ENCODE results near the gene TSPEAR.

TSPEAR gene

GRCh38 chr21:44527983-44528633 is 183.3 kb downstream of the TSPEAR start:
- no peak for DNase-seq (ENCODE audit: low read depth)

GRCh38 chr21:44527156-44527982 is 184.0 kb downstream of the TSPEAR start:
- no peak for DNase-seq (ENCODE audit: low read depth)

- DNase-seq (ENCODE audit: low read depth), result no peak
These were observed 185.0 kb downstream of the TSPEAR start for GRCh38 chr21:44526096-44526997.

DNA sequence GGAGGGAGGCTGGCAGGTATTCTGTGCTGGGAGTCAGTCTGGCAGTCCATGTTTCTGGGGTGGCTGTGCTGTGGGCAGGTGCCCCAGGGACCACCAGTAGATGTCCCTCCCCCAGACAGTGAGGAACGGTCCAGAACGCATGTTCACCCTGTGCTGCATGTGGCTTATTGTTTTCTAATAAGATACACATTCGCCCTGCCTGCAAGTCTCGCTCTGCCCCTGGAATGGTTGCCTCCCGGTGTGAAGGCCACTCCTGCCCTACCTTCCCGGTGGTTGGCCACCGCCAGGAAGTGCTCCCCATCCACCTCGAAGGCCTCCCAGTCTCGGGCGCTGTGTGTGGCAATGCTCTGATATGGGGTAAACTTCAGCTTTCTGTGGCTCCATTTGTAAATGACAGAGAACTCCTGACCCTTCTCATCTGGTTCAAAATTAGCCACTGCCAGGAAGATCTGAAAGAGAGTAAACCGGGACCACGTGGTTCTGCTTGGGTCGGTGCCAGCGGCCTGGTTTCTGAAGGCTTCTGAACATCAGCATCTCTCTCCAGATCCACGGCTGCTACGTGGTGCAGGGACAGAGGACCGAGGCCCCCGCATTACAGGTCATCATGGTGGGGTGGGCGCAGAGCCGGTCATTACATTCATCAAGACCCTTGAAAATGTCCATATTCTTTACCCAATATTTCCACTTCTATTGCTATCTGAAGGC is 185.8 kb downstream of the TSPEAR start:
- DNase-seq (ENCODE audit: low read depth), result no peak

DNA sequence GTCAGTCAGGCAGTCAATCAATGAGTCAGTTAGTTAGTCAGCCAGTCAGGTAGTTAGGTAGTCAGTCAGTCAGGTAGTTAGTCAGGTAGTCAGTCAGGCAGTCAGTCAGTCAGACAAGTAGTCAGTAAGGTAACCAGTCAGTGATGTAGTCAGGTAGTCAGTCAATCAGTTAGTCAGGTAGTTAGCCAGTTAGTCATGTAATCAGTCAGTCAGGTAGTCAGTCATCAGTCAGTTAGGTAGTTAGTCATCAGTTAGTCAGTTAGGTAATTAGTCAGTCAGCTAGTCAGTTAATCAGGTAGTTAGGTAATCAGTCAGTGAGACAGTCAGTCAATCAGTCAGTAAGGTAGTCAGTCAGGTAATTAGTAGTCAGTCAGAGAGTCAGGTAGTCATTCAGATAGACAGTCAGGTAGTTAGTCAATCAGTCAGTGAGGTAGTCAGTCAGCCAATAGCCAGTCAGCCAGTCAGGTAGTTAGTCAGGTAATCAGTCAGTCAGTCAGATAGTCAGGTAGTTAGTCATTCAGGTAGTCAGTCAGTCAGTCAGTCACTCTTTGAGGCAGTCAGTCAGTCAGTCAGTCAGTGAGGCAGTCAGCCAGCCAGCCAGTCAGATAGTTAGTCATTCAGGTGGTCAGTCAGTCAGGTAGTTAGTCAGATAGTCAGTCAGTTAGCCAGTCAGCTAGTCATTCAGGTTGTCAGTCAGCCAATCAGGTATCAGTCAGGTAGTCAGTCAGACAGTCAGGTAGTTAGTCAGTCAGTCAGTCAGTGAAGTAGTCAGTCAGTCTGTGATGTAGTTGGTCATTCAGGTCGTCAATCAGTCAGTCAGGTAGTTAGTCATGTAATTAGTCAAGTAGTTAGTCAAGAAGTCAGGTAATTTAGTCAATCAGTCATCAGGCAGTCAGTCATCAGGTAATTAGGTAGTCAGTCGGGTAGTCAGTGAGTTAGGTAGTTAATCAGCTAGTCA is 186.7 kb downstream of the TSPEAR start:
- DNase-seq (ENCODE audit: low read depth), result no peak

- no peak for DNase-seq (ENCODE audit: low read depth)
These were observed 187.6 kb downstream of the TSPEAR start for GRCh38 chr21:44523567-44524413.

DNA sequence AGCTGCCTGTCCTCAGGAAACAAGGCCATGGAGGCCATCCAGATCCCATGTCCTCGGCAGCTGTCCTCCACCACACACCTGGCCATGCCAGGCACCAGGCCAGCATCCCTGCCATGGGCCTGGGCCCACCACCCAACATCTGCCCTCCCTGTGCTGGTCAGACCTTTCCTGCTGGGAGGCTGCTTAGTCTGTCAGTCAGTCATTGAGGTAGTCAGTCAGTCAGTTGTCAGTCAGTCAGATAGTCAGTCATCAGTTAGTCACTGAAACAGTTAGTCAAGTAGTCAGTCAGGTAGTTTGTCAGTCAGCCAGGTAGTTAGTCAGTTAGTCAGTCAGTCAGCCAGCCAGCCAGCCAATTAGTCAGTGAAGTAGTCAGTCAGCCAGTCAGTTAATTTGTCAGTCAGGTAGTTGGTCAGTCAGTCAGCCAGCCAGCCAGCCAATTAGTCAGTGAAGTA is 188.6 kb downstream of the TSPEAR start:
- no peak for DNase-seq (ENCODE audit: low read depth)

DNA sequence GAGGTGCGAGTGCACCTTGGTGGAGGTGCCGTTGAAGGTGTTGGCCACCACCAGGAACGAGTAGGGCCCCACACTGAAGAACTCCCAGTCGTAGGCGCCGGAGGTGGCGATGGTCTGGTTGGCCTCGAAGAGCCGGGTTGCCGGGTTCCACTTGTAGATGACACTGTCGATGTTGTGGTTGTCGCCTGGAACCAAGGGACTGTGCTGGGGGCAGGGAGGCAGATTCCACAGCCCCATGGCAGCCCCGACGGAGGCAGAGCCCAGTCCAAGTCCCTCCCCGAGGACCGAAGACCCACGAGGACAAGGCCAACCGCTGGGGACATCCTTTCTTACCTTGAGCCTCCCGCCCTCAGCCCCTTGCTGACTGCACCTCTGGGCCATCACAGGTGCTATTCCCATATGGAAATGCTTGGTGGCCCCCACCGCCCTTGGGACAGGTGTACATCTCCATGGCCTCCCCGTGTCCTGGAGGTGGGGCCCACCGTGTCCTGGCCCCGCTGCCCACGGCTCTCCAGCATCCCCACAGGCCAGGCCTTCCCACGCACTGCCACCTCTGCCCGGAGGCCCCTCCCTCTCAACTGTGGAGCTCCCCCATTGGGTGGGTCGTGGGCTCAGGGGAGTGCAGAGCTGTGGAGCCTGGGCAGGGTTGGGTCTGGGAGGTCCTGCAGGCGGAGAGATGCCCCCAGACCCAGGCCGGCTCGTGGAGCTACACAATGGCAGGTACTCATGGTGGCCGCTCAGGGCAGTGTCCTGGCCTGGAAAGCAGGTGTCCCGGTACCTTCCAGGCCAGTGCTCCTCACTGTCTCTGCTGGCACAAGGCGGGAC is 189.2 kb downstream of the TSPEAR start:
- DNase-seq (ENCODE audit: low read depth), result no peak

DNA sequence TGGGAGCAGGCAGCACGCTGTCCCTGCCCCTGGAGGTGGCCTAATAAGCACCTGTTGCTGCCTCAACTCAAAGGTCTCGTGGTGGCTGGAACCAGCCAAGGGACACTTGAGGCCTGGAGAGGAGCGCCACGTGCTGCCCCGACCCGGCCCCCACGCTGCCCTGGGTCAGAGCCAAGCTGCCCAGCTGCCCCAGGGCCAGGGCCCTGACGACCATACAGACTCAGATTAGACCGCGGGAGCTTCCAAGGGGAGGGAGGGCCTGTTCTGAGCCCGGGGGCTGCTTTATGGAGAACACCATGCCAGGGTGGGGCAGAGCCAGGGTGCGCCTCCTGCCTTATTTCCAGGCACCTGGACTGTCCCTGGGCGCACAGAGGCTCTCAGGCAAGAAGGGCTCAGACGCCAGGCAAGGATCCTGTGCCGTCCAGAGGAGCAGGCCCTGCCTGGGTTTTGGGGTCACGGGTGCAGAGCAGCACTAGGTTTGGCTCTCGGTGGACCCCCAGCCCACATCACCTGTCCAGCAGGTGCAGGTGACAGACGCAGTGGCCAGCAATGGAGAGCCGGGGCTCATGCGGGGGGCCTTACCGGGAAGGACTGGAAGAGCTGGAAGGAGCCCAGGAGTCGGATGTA is 190.0 kb downstream of the TSPEAR start:
- no peak for DNase-seq (ENCODE audit: low read depth)

DNA sequence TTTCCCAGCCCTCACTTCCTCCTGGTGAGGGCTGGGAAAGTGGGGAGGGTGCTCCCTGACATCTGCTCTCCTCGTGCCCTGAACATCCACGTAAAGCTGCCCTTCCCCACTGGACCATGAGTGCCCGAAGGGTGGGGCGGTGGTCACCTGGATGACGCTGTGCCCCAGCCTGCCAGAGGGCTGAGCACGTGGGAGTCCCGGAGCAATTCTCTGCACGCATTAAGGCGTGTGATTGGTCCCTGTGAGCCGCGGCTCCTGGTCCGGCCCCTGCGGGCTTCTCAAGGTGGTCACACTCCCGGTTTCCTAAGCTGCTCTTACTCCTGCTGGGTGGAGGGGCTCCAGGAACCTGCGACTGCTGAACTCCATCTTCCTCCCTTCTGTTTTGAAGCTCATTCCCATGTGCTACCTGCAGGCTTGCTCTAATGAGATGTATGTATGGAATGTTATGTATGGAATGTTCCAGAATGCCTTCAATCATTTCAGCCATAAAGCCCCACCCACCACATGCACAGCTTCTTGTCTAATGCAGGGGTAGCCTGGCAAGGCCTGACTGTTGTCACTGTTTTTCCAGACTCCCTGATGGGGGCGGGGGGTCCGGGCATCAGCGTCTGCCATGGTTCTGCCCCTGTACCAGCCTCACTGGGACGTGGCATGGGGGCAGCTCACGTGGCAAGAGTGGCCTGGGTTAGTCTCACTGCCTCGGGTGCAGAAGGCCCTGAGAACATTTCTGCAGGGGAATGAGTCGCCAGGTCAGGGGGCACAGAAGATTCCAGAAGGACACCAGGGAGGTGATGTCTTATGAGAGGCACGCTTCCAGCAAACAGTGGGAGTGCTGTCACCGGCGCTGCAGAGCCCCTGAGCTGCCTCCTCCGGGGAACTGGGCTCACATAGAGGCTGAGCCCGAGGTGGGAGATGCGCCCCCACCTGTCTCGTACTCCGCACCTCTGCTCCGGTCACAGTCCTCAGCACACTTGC is 190.8 kb downstream of the TSPEAR start:
- DNase-seq (ENCODE audit: low read depth), result no peak

GRCh38 chr21:44519346-44520325 is 191.7 kb downstream of the TSPEAR start:
- no peak for DNase-seq (ENCODE audit: low read depth)

- DNase-seq (ENCODE audit: low read depth), result no peak
These were observed 192.7 kb downstream of the TSPEAR start for GRCh38 chr21:44518686-44519085.

DNA sequence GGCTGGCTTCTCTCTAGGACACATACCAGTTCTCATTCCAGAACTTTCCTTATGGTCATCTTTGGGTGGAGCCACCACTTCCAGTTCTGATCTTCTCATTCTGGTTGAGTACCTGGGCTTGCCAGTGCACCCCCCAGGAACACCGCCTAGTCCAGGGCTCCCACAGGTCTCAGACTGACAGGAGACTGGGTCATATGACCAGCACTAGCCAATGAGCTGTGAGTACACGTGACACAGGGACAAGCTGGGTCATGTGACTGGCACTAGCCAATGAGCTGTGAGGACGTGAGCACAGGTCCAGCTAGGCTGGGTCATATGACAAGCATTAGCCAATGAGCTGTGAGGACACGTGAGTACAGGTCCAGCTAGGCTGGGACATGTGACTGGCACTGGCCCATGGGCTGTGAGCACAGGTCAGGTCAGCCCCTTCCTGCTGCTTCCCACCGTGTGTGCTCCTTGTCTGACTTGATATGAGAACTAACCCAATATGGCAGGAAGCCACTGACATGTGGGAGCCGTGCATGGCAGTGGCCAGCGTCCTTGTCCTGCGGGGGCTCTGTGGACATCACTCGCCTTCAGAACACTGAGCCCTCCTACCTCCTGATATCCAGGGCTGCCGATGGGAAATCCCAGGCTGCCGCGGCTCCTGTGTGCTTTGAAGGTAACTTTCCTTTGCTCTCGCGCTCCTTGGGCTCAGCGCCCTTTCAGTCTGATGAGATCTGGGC is 194.0 kb downstream of the TSPEAR start:
- peak; percentile 29 for DNase-seq (ENCODE audit: low read depth)

DNA sequence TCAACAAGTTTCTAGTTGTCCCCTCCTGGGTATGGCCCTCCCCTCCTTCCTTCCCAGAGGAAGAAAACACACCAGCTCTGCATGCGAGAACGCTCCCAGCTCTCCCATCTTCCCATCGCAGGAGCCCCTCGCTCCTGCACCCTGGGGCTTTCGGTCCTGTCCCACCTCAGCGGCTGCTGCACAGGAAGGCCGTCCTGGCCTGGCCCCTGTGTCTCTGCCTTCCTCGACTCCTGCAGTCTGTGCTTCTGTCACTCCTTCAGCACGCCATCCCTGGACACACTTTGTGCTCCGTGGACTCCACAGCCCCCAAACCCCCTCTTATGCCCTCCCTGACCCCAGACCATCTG is 194.6 kb downstream of the TSPEAR start:
- DNase-seq (ENCODE audit: low read depth), result no peak

DNA sequence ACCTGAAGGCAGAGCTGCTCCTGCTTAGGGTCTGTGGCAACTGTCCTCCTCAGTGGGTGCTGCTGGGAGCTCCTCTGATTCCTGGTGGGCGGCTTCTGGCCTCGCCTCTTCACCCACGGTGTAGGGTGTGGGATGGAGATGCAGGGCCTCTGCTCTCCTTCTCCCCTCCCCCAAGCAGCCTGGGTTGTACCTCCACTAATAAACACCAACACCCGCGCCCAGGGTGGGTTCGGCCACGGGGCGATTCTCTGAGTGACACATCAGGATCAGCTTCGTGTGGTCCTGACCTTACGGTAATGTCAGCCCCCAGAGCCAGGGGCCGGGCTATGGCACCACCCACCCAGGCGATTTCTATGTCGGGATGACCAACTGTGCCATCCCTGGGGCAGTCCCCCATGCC is 195.0 kb downstream of the TSPEAR start:
- no peak for DNase-seq (ENCODE audit: low read depth)
